SHP77 (cell line): ENCODE results near the gene MAGI3.

Source experiments
- DNase-seq, 2 experiments: peaks; one replicate each; lab custom pipeline; 2025; lab: John Stamatoyannopoulos, UW

The MAGI3 gene

DNA sequence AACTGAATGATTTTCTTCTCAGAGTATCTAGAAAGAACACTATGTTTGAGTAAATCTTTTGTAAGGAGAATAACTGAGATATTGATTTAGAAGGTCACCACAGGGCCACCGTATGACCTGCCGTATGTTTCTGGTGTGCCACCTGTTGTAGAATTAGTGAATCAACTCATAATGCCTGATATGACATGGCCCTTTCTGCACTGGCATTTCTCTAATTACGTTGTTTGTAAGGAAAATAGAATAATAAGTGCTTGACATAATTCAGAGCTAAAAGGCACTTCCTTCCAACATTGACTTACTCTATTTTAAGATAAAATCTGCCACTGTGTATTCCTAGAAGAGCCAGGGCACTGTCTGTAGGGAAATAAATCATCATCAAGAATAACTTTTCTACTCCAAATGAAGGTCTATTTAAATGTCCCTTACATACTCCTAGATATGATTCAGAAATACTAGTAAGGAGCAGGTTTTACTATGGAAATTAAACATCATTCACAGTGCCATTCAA, 267.3 kb downstream of the MAGI3 start:
- no peak for DNase-seq

DNA sequence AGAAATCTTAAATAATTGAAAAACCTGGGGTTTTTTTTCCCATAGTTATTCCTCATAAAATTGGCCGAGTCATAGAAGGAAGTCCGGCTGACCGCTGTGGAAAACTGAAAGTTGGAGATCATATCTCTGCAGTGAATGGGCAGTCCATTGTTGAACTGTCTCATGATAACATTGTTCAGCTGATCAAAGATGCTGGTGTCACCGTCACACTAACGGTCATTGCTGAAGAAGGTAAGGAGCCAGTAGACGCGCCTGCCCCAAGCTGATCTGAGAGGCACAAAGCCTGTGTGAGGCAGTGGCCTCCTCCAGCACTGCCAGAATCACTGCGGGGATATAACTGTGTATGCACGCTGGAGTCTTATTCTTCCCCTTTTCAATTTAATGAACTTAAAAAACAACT, 268.7 kb downstream of the MAGI3 start:
- DNase-seq: no peak

GRCh38 chr1:113659556-113659955, 269.2 kb downstream of the MAGI3 start:
- no peak for DNase-seq

- peak in 1 of 2 experiments; percentile 8 for DNase-seq
These were observed 269.8 kb downstream of the MAGI3 start for GRCh38 chr1:113660088-113660487.

- DNase-seq: no peak
These were observed 271.8 kb downstream of the MAGI3 start for GRCh38 chr1:113662101-113662500.

DNA sequence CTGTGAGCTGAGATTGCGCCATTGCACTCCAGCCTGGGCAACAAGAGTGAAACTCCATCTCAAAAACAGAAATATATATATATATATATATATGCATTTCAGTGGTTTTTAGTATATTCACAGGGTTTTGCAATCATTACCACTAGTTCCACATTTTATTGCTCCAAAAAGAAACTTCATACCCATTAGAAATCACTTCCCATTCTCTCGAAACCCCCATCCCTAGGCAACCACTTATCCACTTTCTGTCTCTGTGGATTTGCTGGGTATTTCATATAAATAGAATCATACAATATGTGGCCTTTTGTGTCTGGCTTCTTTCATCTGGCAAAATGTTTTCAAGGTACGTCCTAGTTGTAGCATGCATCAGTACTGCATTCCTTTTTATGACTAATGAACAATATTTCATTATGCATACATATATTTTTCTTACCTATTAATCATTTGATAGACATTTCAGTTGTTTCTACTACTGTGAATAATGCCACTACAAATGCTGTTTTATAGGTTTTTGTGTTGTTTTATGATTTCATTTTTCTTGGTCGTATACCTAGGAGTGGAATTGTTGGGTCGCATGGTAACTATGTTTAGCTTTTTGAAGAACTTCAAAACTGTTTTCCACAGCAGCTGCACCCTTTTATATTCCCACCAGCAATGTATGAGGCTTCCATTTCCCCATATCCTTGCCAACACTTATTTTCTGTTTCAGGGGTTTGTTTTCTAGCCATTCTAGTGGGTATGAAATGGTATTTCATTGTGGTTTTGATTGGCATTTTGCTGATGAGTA, 273.0 kb downstream of the MAGI3 start:
- no peak for DNase-seq

DNA sequence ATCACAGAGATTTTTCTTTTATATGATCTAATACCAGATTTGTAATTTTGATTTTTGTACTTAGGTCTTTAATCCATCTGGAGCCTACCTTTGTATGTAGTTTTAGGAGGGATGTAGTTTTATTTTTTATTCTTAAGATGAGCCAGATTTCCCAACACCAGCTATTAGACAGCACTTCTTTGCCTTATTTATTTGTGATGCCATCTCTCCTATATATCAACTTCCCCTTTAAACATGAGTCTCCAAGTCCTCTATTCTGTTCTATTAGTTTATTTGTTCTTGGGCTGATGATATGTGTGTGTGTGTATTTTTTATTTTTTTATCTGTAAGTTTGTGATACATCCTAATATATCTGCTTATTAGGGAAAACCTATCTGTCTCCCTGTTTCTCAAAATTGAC, 274.8 kb downstream of the MAGI3 start:
- DNase-seq: no peak

DNA sequence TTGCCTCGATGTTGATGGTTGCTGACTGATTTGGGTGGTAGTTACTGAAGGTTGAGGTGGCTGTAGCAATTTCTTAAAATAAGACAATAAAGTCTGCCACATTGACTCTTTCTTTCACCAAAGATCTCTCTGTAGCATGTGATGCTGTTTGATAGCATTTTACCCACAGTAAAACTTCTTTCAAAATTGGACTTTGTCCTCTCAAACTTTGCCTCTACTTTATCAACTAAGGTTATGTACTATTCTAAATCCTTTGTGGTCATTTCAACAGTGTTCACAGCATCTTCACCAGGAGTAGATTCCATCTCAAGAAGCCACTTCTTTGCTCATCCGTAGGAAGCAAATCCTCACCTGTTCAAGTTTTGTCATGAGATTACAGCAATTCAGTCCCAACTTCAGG, 275.8 kb downstream of the MAGI3 start:
- DNase-seq: no peak

DNA sequence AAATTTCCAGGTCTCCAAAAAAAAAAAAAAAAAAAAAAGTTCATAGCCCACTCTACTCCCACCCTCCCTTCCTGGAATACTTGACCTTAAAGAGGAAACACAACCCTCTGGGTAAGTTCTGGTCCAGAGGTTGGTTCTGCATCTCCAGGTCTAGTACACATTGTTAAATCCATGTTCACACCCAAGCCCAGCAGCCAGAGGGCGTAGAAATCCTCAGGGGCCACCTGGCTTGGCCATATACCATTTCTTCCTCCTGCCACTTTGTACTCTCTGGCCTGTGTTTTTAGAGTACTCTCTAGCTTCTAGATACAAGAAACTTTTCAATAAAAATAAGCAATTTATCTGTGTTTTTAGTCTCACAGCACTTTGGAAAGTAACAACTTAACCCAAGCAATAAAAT, 279.7 kb downstream of the MAGI3 start:
- DNase-seq: no peak

DNA sequence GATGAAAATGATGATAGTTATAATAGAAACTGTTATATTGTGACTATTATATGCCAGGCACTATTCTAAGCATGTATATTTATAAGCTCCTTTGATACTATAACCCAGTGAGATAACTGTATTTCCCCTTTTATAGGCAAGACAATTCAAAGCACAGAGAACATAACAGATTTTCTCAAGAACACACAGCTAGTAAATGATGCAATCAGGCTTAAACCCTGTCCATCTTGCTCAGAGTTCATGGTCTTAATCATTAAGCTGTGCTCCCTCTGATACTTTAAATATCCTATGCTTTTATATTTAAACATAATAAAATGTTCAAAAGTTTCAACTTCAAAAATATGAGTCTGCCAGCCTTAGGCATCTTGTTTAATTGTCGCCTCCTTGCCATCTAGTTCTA, 280.3 kb downstream of the MAGI3 start:
- DNase-seq: no peak

- DNase-seq: no peak
These were observed 282.2 kb downstream of the MAGI3 start for GRCh38 chr1:113672491-113672890.

GRCh38 chr1:113674591-113674990, 284.3 kb downstream of the MAGI3 start:
- DNase-seq: no peak

DNA sequence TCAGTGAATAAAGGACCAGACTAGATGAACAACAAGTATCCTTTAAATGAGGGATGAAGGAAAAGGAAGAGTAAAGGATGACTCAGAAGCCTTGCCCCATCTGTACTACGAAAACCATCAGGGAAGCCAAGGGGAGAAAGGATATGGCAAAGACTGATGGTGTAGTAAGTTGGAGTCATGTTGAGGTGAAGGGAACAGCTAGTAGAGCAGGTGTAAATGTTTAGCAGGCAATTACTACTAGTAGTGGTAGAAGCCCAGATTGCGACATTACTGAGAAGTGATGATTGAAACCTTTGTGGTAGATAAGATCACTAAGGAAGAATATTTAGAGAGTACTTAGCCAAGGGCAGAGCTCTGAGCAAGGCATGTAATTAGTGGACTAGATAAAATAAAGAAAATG, 285.0 kb downstream of the MAGI3 start:
- no peak for DNase-seq

GRCh38 chr1:113676524-113676923, 286.2 kb downstream of the MAGI3 start:
- no peak for DNase-seq

DNA sequence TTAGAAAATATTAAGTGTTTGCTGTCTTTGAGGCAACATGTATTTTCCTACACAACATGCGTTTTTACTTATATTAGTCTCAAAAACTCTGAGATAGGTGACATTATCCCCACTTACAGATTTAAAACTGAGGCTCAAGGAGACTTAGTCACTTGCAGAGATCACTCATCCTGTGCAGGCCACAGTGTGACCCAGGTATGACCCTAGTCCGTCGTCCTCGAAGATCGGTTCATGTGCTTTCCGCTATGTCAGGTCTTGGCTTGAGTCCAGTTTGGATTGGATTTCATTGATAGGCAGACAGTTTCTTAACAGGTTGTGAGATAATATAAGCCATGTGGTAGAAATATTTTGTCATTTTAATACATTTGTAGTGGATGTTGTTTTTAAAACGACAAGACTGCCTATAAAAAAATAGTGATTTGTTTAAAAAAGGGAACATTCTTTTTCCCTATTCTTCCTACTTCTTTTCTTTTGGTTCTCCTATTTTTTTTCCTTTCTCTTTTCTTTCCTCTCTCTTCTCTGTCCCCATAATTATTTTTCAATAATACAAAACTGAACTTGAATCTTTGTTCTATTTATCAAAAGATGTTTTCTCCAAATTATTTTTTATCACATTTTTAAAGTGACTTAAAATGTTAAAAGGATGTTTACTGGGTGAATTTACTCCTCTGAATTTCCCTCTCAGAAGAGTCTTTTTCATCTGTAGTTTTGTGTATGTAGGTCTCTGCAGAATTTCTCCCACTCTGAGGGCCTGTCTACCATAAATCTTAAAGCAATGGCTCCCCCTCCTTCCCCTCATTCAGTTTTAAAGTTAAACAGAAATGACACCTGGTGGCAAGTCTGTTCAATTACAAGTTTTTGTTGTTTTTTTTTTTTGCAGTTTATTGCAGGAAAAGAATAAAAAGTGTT, 287.2 kb downstream of the MAGI3 start:
- DNase-seq: peak; percentile 31 to 40

- DNase-seq: no peak
These were observed 287.8 kb downstream of the MAGI3 start for GRCh38 chr1:113678159-113678469.

DNA sequence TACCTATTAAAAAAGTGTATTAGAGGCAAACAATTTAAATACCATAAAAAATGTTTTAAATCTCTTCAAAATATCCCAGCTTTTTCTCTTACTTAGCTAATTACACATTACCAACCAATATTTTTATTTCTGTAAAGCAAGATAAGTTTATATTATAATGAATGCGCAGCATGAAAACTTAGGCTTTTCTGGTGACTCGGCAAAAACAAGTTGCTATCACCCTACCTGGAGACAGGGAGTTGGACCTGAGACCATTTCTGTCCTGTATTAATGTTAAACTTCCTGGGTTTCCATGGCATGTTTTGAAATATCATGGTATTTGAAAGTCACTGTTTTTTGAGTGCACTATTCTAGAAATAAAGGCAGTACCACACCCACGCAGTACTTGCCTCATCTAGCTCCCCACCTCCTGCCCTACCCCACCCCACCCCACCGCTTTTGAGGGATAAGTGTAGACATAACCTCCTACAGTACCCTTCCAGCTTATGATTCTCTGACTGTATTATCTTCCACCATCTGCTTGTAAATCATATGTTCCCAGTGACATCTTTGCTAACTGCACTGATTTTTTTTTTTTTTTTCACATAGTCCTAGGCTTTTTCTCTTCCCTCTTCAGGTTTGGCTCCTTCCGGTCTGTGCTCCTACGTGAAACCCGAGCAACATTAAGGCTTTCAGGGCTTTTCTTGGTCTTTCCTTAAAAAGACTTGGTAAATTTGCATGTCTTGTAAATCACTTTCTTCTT, 291.5 kb downstream of the MAGI3 start:
- DNase-seq: no peak

DNA sequence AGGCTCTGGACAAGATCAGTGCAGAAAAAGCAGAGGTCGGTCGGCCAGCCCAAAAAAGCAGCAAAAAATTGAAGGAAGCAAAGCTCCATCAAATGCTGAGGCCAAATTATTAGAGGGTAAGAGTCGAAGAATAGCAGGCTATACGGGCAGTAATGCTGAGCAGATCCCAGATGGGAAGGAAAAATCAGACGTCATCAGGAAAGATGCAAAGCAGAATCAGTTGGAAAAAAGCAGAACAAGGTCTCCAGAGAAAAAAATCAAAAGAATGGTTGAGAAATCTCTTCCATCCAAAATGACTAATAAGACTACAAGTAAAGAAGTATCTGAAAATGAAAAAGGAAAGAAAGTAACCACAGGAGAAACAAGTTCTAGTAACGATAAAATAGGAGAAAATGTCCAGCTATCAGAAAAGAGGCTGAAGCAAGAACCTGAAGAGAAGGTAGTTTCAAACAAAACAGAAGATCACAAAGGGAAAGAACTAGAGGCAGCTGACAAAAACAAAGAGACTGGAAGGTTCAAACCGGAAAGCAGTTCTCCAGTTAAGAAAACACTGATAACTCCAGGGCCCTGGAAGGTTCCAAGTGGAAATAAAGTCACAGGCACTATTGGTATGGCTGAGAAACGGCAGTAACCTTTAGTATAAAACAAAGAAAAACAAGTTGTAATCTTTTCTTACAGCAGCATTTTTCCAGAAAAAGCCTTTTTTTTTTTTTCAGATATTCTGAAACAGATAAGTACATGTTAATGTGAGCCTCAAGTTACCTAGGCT, 293.3 kb downstream of the MAGI3 start:
- no peak for DNase-seq

DNA sequence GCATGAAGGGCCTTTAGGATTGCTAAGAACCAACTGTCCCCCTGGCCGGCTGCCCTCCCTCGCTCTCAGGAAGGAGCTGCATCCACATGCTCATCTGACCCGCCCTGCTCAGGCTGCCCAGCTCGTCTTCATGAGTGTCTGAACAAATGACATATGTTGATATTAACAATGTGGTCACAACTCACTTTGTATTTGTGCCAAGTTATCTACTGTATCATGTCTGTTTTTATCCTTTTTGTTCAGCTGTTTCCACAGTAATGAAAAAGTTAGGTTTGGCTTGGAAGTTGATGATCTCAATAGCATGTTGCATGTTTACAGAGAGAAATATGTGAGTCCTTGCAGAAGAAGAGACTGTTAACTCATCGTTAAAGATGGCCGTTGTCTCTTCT, 293.8 kb downstream of the MAGI3 start:
- DNase-seq: no peak

- no peak for DNase-seq
These were observed 296.7 kb downstream of the MAGI3 start for GRCh38 chr1:113686891-113687618.

DNA sequence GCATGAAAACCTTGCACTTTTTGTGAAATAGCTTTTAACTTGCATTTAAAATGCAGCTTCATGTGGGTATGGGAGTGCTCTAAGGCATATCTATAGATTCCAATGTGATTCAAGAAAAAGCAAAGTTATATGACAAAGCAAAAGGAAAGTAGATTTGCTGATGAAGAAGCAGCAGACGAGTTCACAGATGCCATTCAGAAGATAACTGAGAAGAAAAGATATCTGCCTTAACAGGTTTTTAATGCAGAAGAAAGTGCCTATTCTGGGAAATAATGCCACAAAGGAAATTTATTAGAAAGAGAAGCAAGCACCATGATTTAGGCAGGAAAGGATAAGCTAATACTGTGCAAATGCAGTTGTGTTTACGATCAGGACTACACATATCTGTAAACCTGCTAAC, 300.9 kb downstream of the MAGI3 start:
- DNase-seq: no peak
